Smooth muscle cell (in vitro differentiated cells): ENCODE data around the gene SLC1A3. TPM values are rescaled to one million over a fixed set of nuclear protein-coding genes. Genes with fewer than 3 reads are reported as not detected.

Experiments used
- DNase-seq: peaks from one replicate; lab custom pipeline; 2025; ENCODE audit not compliant: unreplicated experiment; lab: John Stamatoyannopoulos, UW
- H2AFZ ChIP-seq: fragments of 200-600 bp; sonication (generic); 2 replicates; pipeline ENCODE4 v1.6.0; 2016; ENCODE audit warnings: antibody characterized with exemption, low read depth, mild to moderate bottlenecking
- H3F3A ChIP-seq: fragments of 200-600 bp; sonication (generic); 2 replicates; pipeline ENCODE4 v1.6.0; 2017; ENCODE audit warnings: antibody characterized with exemption, low read depth
- H3K27ac ChIP-seq: fragments of 200-600 bp; sonication (generic); 2 replicates; pipeline ENCODE4 v1.5.1; 2016; ENCODE audit warnings: low read depth, mild to moderate bottlenecking
- H3K27me3 ChIP-seq: fragments of 200-600 bp; sonication (generic); 2 replicates; pipeline ENCODE4 v1.6.1; 2016; ENCODE audit warnings: low read depth, mild to moderate bottlenecking
- H3K36me3 ChIP-seq: fragments of 200-600 bp; sonication (generic); 2 replicates; pipeline ENCODE4 v1.5.1; 2016; ENCODE audit warnings: low read depth
- H3K4me1 ChIP-seq: fragments of 200-600 bp; sonication (generic); 2 replicates; pipeline ENCODE4 v1.5.1; 2016; ENCODE audit warnings: low read depth
- H3K4me2 ChIP-seq: fragments of 200-600 bp; sonication (generic); 2 replicates; pipeline ENCODE4 v1.6.0; 2016; ENCODE audit warnings: mild to moderate bottlenecking
- H3K4me3 ChIP-seq: fragments of 200-600 bp; sonication (generic); 2 replicates; pipeline ENCODE4 v1.5.1; 2016; ENCODE audit warnings: mild to moderate bottlenecking
- H3K79me2 ChIP-seq: fragments of 200-600 bp; sonication (generic); 2 replicates; pipeline ENCODE4 v1.6.0; 2016; ENCODE audit warnings: low read depth, mild to moderate bottlenecking
- H3K9ac ChIP-seq: fragments of 200-600 bp; sonication (generic); 2 replicates; pipeline ENCODE4 v1.6.0; 2016; ENCODE audit warnings: low read depth
- H3K9me3 ChIP-seq: fragments of 200-600 bp; sonication (generic); replicated peaks from 2 replicates; pipeline ENCODE4 v1.5.1; 2016; ENCODE audit warnings: low read depth
- H4K20me1 ChIP-seq: fragments of 200-600 bp; sonication (generic); 2 replicates; pipeline ENCODE4 v1.6.0; 2016; ENCODE audit warnings: low read depth
- WGBS: methylation state at CpG from one replicate; pipeline ENCODE4 v1.1.7; 2016; ENCODE audit warnings: low lambda C conversion rate; 5-methylcytosine and 5-hydroxymethylcytosine counted together
- polyA plus RNA-seq: library from polyadenylated mRNA; unstranded; fragments of >200 nt; fragmentation: Nextera tagmentation; extraction: Ambion mirVana; gene quantifications from 2 replicates; pipeline ENCODE4 v1.2.1, GENCODE V29; 2016
- total RNA-seq: library from RNA; depleted of rRNA; stranded (reverse); fragments of >200 nt; gene quantifications from 2 replicates; pipeline ENCODE4 v1.2.3, GENCODE V29; 2014
- TF ChIP-seq, protein P1 (sequence below): fragments of 200-600 bp; sonication (generic); IDR thresholded peaks from 2 replicates; pipeline ENCODE4 v1.5.1; 2017; ENCODE audit warnings: borderline replicate concordance, mild to moderate bottlenecking, antibody characterized with exemption; ENCODE audit not compliant: insufficient read depth, poor library complexity, severe bottlenecking

SLC1A3 gene
- total RNA-seq (6.8 and 7.2 TPM in 2 replicates), polyA plus RNA-seq (2.1 and 3.1 TPM in 2 replicates)

DNA sequence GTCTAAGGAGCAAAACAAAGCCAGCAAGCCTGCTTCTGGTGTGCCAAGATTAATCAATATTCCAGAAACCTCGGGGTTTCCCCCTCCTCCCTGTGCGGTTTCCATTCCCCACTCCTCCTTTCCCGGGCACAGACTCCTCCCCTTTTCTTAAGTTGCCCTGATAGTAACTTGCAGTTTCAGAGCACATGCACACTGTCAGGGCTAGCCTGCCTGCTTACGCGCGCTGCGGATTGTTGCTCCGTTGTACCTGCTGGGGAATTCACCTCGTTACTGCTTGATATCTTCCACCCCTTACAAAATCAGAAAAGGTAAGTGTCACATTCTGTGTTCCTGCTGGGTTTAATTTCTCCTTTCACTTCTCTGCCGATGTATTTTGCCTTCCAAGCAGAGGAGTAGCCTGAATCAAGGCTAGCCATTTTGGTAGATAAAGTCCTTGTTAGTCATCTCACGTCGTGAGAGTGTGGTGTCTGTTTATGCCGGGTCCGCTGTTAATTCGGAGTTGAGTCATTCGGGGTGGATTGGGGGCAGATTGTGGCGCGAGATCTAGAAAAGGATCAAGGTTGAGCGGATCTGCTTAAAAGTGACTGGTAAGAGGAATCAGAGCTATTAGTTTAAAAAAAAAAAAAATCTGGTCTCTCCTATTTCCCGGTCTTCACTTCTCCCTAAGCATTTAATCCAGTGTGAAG is at the start of gene SLC1A3:
Gene SLC1A3 (plus strand): TSS at position 179 of the 686 bp plus-strand sequence. CDS start 1,818 bp downstream, outside the sequence.
- H3K9ac ChIP-seq = peak within 1 kb of the TSS; percentile 84
- H2AFZ ChIP-seq = peak within 1 kb of the TSS; percentile 94
- peaks cover 36% of the 10 kb centered on the region for H3K4me1 ChIP-seq
- peak within 1 kb of the TSS; percentile 88 for H3K27ac ChIP-seq
- peak within 1 kb of the TSS; percentile 58 for H3K4me3 ChIP-seq
- no peaks in the 10 kb centered on the region for H3K9me3 ChIP-seq
- H3K36me3 ChIP-seq = no peaks in the 10 kb centered on the region
- peak; percentile 34 for DNase-seq
- TF ChIP-seq, protein P1, sequence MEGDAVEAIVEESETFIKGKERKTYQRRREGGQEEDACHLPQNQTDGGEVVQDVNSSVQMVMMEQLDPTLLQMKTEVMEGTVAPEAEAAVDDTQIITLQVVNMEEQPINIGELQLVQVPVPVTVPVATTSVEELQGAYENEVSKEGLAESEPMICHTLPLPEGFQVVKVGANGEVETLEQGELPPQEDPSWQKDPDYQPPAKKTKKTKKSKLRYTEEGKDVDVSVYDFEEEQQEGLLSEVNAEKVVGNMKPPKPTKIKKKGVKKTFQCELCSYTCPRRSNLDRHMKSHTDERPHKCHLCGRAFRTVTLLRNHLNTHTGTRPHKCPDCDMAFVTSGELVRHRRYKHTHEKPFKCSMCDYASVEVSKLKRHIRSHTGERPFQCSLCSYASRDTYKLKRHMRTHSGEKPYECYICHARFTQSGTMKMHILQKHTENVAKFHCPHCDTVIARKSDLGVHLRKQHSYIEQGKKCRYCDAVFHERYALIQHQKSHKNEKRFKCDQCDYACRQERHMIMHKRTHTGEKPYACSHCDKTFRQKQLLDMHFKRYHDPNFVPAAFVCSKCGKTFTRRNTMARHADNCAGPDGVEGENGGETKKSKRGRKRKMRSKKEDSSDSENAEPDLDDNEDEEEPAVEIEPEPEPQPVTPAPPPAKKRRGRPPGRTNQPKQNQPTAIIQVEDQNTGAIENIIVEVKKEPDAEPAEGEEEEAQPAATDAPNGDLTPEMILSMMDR = no peak
- H3K27me3 ChIP-seq = no peaks in the 10 kb centered on the region
- 1% methylated on average over 20 of the region's 20 CpGs for WGBS
- peak within 1 kb of the TSS; percentile 90 for H3K4me2 ChIP-seq
- peaks cover 10% of the 10 kb centered on the region for H3F3A ChIP-seq
- no peaks in the 10 kb centered on the region for H4K20me1 ChIP-seq
- peaks cover 9% of the 10 kb centered on the region for H3K79me2 ChIP-seq

DNA sequence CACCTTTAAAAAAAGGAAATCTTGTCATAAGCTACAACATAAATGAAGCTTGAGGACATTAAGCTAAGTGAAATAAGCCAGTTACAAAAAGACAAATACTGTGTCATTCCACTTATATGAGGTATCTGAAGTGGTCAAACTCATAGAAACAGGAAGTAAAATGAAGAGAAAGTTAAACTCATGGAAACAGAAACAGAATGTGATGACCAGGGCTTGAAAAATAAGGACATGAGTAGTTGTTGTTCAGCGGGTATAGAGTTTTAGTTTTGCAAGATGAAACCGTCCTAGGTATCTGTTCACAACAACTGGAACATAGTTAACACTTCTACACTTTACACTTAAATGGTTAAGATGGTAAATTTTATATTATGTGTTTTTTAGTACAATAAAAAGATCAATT is 47.8 kb upstream of the SLC1A3 start:
- Histone ChIP-seq H3K9me3 (no peaks in the 10 kb centered on the region), H3K4me1 (no peaks in the 10 kb centered on the region), H3K27me3 (no peaks in the 10 kb centered on the region), H4K20me1 (no peaks in the 10 kb centered on the region), H3K4me3 (no peak overlapping the region), H3K9ac (no peak overlapping the region), H3K27ac (no peak overlapping the region), H3K36me3 (peaks cover 3% of the 10 kb centered on the region), H3K4me2 (no peak overlapping the region), H2AFZ (no peak overlapping the region), H3K79me2 (no peaks in the 10 kb centered on the region), H3F3A (no peaks in the 10 kb centered on the region)
- DNase-seq = no peak
- WGBS = 91% methylated on average over 2 of the region's 2 CpGs
- TF ChIP-seq, protein P1 = no peak

DNA sequence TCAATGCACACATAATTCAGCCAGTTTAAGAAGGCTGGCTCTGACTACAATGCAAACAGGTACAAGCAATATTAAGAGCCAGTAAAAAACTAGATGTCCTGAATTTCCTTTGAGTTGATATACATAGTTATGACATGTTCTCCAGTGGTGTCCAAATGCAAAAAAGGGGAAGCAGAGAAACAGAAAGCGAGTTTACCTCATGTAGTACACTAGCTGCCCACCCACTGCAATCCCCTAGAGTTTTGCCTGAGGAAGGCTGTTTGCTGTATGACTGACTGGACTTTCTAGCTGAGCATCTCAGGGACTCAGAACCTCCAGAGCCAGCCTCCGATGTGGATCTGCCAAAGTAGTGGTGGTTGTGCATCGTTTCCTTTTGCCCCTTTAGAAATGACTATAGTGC is 44.8 kb upstream of the SLC1A3 start:
- Histone ChIP-seq H3K4me3 (no peak overlapping the region), H3K27me3 (no peaks in the 10 kb centered on the region), H2AFZ (no peak overlapping the region), H3K9ac (no peak overlapping the region), H3K9me3 (no peaks in the 10 kb centered on the region), H3K36me3 (peaks cover 3% of the 10 kb centered on the region), H3K4me2 (no peak overlapping the region), H3K79me2 (no peaks in the 10 kb centered on the region), H3F3A (no peaks in the 10 kb centered on the region), H4K20me1 (no peaks in the 10 kb centered on the region), H3K4me1 (no peaks in the 10 kb centered on the region), H3K27ac (no peak overlapping the region)
- TF ChIP-seq, protein P1 = no peak
- DNase-seq = no peak
- 93% methylated on average over 3 of the region's 3 CpGs for WGBS

DNA sequence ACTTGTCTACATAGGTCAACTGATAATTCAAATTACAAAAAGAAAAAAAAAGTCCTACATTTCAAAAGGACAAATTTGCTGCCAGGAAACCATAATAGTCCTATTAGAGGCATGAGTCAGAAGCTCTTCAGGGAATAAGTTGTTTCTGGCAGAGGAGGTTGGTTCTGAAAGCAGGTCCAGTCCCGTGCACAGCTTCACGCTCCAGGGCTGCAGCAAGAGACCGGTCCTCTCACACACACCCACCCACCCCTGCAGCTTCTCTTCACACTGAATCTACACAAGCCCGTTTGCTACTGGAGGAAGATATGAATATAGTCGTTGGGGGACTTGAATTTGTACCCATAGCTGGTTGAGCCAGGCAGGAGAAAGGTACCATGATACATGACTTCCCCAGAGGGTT is 36.9 kb upstream of the SLC1A3 start:
- no peaks in the 10 kb centered on the region for H3K36me3 ChIP-seq
- H3K27me3 ChIP-seq = no peaks in the 10 kb centered on the region
- DNase-seq = no peak
- H3K9me3 ChIP-seq = no peaks in the 10 kb centered on the region
- no peaks in the 10 kb centered on the region for H3K79me2 ChIP-seq
- H3F3A ChIP-seq = no peaks in the 10 kb centered on the region
- H3K4me1 ChIP-seq = peaks cover 10% of the 10 kb centered on the region
- 71% methylated on average over 5 of the region's 5 CpGs for WGBS
- H2AFZ ChIP-seq = peak overlapping the region; percentile 30
- peak overlapping the region; percentile 52 for H3K4me2 ChIP-seq
- TF ChIP-seq, protein P1 = no peak
- no peak overlapping the region for H3K9ac ChIP-seq
- H3K4me3 ChIP-seq = no peak overlapping the region
- H3K27ac ChIP-seq = peak overlapping the region; percentile 53
- H4K20me1 ChIP-seq = no peaks in the 10 kb centered on the region
